Lower leg skin (tissue), 4 donors: ENCODE results near the gene MEF2C. TPM values are rescaled to one million over a fixed set of nuclear protein-coding genes. Genes with fewer than 3 reads are reported as not detected.

Experiments used
- DNase-seq, 2 donors: peaks; one replicate each; pipeline ENCODE4 v3.0.0-alpha.2; 2019; ENCODE audit warnings: low spot score in 2 of 2
- H3K4me3 ChIP-seq: fragments of 200-600 bp; sonication (generic); 2 replicates; pipeline ENCODE4 v1.5.1; 2017; ENCODE audit warnings: mild to moderate bottlenecking, low read depth; ENCODE audit not compliant: poor library complexity, severe bottlenecking
- POLR2A ChIP-seq, 2 donors: fragments of 450-650 bp; IDR thresholded peaks; one replicate each; pipeline ENCODE4 v1.6.1; 2016 to 2017; ENCODE audit warnings: antibody characterized with exemption in 2 of 2, mild to moderate bottlenecking in 1 of 2, moderate library complexity in 1 of 2
- WGBS, 2 donors: methylation state at CpG; one replicate each; pipeline ENCODE4 v1.1.5; 2018; 5-methylcytosine and 5-hydroxymethylcytosine counted together
- intact Hi-C: fragments of 100-400 bp; cut with DNase I; formaldehyde crosslinking; loops from one replicate; pipeline ENCODE4 v1.15.0; 2023; ENCODE audit warnings: low total_unique reads
- total RNA-seq, 4 donors: library from RNA; depleted of rRNA; stranded (reverse); fragments of >200 nt; gene quantifications; one replicate each; pipeline ENCODE4 v1.1.0, GENCODE V29; 2016
- TF ChIP-seq, protein P1 (sequence below), 3 donors: fragments of 450-650 bp; IDR thresholded peaks; one replicate each; pipeline ENCODE4 v1.5.1; 2016; ENCODE audit warnings: antibody characterized with exemption in 3 of 3, mild to moderate bottlenecking in 3 of 3, moderate library complexity in 2 of 3

The MEF2C gene
- total RNA-seq, 4 donors from 2014 or later: 2.4 to 15.5 (median 8.1) TPM

- TF ChIP-seq POLR2A (IDR thresholded peaks at IDR 0.05): no peak
- TF ChIP-seq, protein P1, sequence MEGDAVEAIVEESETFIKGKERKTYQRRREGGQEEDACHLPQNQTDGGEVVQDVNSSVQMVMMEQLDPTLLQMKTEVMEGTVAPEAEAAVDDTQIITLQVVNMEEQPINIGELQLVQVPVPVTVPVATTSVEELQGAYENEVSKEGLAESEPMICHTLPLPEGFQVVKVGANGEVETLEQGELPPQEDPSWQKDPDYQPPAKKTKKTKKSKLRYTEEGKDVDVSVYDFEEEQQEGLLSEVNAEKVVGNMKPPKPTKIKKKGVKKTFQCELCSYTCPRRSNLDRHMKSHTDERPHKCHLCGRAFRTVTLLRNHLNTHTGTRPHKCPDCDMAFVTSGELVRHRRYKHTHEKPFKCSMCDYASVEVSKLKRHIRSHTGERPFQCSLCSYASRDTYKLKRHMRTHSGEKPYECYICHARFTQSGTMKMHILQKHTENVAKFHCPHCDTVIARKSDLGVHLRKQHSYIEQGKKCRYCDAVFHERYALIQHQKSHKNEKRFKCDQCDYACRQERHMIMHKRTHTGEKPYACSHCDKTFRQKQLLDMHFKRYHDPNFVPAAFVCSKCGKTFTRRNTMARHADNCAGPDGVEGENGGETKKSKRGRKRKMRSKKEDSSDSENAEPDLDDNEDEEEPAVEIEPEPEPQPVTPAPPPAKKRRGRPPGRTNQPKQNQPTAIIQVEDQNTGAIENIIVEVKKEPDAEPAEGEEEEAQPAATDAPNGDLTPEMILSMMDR (IDR thresholded peaks at IDR 0.05): peak in 1 of 3 donors; percentile 57
- H3K4me3 ChIP-seq: no peak overlapping the region
- intact Hi-C loops: loop anchor here (10.0 kb wide), 1 partner anchor 1536 kb away; no protein-coding TSS in a partner anchor
- WGBS, 2 donors: 73 to 74% methylated on average over 5 of the region's 5 CpGs
- DNase-seq: peak in 1 of 2 donors; percentile 74
Observed at GRCh38 chr5:88729084-88729828, 153.7 kb downstream of the MEF2C start.

DNA sequence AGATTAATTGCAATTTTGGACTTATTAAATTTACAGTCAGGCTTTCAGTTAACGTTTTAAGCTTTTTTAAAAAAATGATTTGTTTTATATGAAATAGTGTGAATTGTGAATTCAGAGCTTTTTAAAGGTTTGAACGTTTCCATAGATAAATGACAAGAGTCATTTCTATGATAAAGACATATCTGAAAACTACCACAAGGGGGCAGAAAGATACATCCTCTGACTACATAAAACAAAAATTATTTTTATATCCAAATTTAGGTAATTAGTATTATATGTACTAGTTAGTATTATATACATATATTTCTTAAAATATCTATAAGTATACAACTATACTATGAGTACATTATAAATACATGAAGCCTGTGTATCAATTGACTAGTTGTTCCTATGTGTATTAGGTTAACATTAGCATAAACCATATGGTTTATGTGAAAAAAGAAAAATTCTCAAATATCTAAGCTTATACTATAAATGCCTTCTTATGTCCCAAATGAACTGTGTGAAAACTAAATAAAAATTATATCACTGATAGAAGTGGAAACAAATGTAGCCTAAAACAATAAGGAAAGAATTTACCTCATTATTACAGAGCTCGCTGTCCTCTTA is 155.2 kb downstream of the MEF2C start:
- intact Hi-C loops: loop anchor here (10.0 kb wide), 1 partner anchor 1537 kb away; no protein-coding TSS in a partner anchor
- no peak for DNase-seq
- 35 to 38% methylated on average over 3 of the region's 3 CpGs for WGBS, 2 donors
- H3K4me3 ChIP-seq: no peak overlapping the region
- no peak for TF ChIP-seq POLR2A (IDR thresholded peaks at IDR 0.05)
- TF ChIP-seq, protein P1 (IDR thresholded peaks at IDR 0.05): no peak

DNA sequence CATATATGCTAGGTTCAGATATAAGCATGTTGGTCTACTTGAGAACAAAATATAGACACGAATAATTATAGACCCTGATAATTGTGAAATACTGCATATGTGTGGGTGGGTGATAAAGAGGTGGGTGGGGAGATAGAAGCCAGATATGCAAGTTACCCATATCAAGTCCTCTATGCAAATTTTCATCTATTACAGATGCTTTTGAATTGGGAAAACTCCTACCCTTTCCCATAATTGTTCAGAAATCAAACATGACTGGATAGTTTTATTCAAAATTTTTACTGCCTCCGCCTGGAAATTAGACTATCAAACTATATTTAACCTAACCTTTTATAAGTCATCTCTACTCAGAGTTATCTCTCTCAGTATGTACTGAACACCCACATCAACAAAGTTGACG is 157.5 kb downstream of the MEF2C start:
- 75 to 86% methylated on average over 3 of the region's 3 CpGs for WGBS, 2 donors
- H3K4me3 ChIP-seq: no peak overlapping the region
- TF ChIP-seq, protein P1 (IDR thresholded peaks at IDR 0.05): no peak
- TF ChIP-seq POLR2A (IDR thresholded peaks at IDR 0.05): no peak
- no peak for DNase-seq
- intact Hi-C loops: loop anchor here (10.0 kb wide), 1 partner anchor 1539 kb away; no protein-coding TSS in a partner anchor

GRCh38 chr5:88724201-88724600 is 158.8 kb downstream of the MEF2C start:
- no peak for TF ChIP-seq POLR2A (IDR thresholded peaks at IDR 0.05)
- TF ChIP-seq, protein P1 (IDR thresholded peaks at IDR 0.05): no peak
- no peak overlapping the region for H3K4me3 ChIP-seq
- intact Hi-C loops: loop anchor here (10.0 kb wide), 1 partner anchor 1541 kb away; no protein-coding TSS in a partner anchor
- DNase-seq: no peak
- WGBS, 2 donors: 43 to 50% methylated on average over 2 of the region's 2 CpGs

DNA sequence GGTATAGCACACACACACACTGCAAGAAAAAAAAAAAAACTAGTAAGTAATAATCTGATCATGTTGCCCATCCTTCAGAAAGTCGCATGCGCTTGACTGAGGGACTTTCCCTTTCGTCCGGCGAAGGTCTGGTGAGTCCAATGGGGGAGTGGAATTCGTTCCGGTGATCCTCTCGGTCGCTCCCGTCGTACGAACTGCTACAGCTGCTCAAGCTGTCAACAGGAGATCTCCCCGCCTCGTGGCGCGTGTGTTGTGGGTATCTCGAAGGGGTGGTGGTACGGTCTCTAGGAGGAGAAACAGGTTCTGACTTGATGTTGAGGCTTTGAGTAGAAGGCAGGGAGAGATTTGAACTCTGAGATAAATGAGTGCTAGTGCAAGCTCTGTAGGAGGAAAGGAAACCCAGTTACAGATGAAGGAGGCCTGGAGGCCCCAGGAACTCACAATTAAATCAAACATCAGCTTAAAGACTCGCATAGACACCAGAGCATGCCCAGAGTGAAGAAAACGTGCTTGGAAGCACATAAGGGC is 160.4 kb downstream of the MEF2C start:
- no peak overlapping the region for H3K4me3 ChIP-seq
- intact Hi-C loops: loop anchor here (10.0 kb wide), 1 partner anchor 1542 kb away; no protein-coding TSS in a partner anchor
- TF ChIP-seq POLR2A (IDR thresholded peaks at IDR 0.05): no peak
- TF ChIP-seq, protein P1 (IDR thresholded peaks at IDR 0.05): no peak
- 77 to 88% methylated on average over 20 of the region's 20 CpGs for WGBS, 2 donors
- DNase-seq: no peak
